Nephron progenitor cell (in vitro differentiated cells): ENCODE measurements around the gene FAF2.

Experiments
- DNase-seq: peaks from one replicate; pipeline ENCODE4 v3.0.0; 2021
- H3K27ac Mint-ChIP-seq: 2 replicates; pipeline ENCODE4 v1.8.0; 2021; ENCODE audit warnings: mild to moderate bottlenecking, moderate library complexity, mixed read lengths
- H3K27me3 Mint-ChIP-seq: 2 replicates; pipeline ENCODE4 v1.8.0; 2021; ENCODE audit warnings: mild to moderate bottlenecking, low read depth, mixed read lengths; ENCODE audit not compliant: poor library complexity
- H3K36me3 Mint-ChIP-seq: 2 replicates; pipeline ENCODE4 v1.8.0; 2021; ENCODE audit warnings: low read depth, mixed read lengths
- H3K4me1 Mint-ChIP-seq: 2 replicates; pipeline ENCODE4 v1.8.0; 2021; ENCODE audit warnings: mixed read lengths
- H3K4me3 Mint-ChIP-seq: 2 replicates; pipeline ENCODE4 v1.8.0; 2021; ENCODE audit warnings: mild to moderate bottlenecking, moderate library complexity, mixed read lengths
- H3K9me3 Mint-ChIP-seq: 2 replicates; pipeline ENCODE4 v1.8.0; 2021; ENCODE audit warnings: mild to moderate bottlenecking, moderate library complexity, mixed read lengths
- CTCF ChIP-seq: fragments of 200-600 bp; sonication (generic); IDR thresholded peaks from 2 replicates; pipeline ENCODE4 v1.5.0; 2021; ENCODE audit warnings: antibody characterized with exemption

FAF2 gene

GRCh38 chr5:176424181-176424580, 24.0 kb upstream of the FAF2 start:
- Mint-ChIP-seq H3K27me3 (peaks cover 18% of the 10 kb centered on the region), H3K9me3 (peaks cover 55% of the 10 kb centered on the region), H3K4me3 (no peak overlapping the region), H3K36me3 (no peaks in the 10 kb centered on the region), H3K4me1 (no peaks in the 10 kb centered on the region), H3K27ac (no peak overlapping the region)
- TF ChIP-seq CTCF: no peak
- no peak for DNase-seq

GRCh38 chr5:176425138-176425537, 23.0 kb upstream of the FAF2 start:
- Mint-ChIP-seq H3K36me3 (no peaks in the 10 kb centered on the region), H3K27ac (no peak overlapping the region)

GRCh38 chr5:176425791-176426190, 22.4 kb upstream of the FAF2 start:
- H3K4me3 Mint-ChIP-seq: no peak overlapping the region
- H3K9me3 Mint-ChIP-seq: peaks cover 46% of the 10 kb centered on the region
- no peak for TF ChIP-seq CTCF
- no peak for DNase-seq
- H3K27me3 Mint-ChIP-seq: peaks cover 18% of the 10 kb centered on the region
- H3K36me3 Mint-ChIP-seq: no peaks in the 10 kb centered on the region
- no peaks in the 10 kb centered on the region for H3K4me1 Mint-ChIP-seq
- H3K27ac Mint-ChIP-seq: no peak overlapping the region

More at GRCh38 chr5:176425138-176425537, 23.0 kb upstream of the FAF2 start:
- H3K9me3 Mint-ChIP-seq: peaks cover 52% of the 10 kb centered on the region
- H3K4me3 Mint-ChIP-seq: no peak overlapping the region
- no peak for DNase-seq
- peaks cover 14% of the 10 kb centered on the region for H3K27me3 Mint-ChIP-seq
- no peak for TF ChIP-seq CTCF
- H3K4me1 Mint-ChIP-seq: no peaks in the 10 kb centered on the region

- peaks cover 19% of the 10 kb centered on the region for H3K27me3 Mint-ChIP-seq
- no peak overlapping the region for H3K4me3 Mint-ChIP-seq
- peaks cover 43% of the 10 kb centered on the region for H3K9me3 Mint-ChIP-seq
- H3K36me3 Mint-ChIP-seq: no peaks in the 10 kb centered on the region
- TF ChIP-seq CTCF: no peak
- no peak overlapping the region for H3K27ac Mint-ChIP-seq
- no peak for DNase-seq
- H3K4me1 Mint-ChIP-seq: no peaks in the 10 kb centered on the region
Measured at GRCh38 chr5:176426876-176427275, 21.3 kb upstream of the FAF2 start.

GRCh38 chr5:176427971-176428370, 20.2 kb upstream of the FAF2 start:
- no peak for TF ChIP-seq CTCF
- peaks cover 24% of the 10 kb centered on the region for H3K27me3 Mint-ChIP-seq
- H3K27ac Mint-ChIP-seq: no peak overlapping the region
- H3K9me3 Mint-ChIP-seq: peaks cover 41% of the 10 kb centered on the region
- H3K4me1 Mint-ChIP-seq: no peaks in the 10 kb centered on the region
- DNase-seq: no peak
- H3K36me3 Mint-ChIP-seq: peaks cover 5% of the 10 kb centered on the region
- H3K4me3 Mint-ChIP-seq: no peak overlapping the region

GRCh38 chr5:176429972-176430371, 18.2 kb upstream of the FAF2 start:
- peaks cover 32% of the 10 kb centered on the region for H3K9me3 Mint-ChIP-seq
- DNase-seq: no peak
- H3K27me3 Mint-ChIP-seq: peaks cover 19% of the 10 kb centered on the region
- H3K27ac Mint-ChIP-seq: no peak overlapping the region
- peaks cover 5% of the 10 kb centered on the region for H3K36me3 Mint-ChIP-seq
- no peak for TF ChIP-seq CTCF
- H3K4me1 Mint-ChIP-seq: no peaks in the 10 kb centered on the region
- no peak overlapping the region for H3K4me3 Mint-ChIP-seq
